Measurements from ENCODE around the gene SUCLG1.
"Not testable (repeated sequence)": the region's sequence is repeated elsewhere in the genome, so short reads cannot be mapped to it uniquely, and the experiment has no call there.

Gene SUCLG1

GRCh38 chr2:84459018-84459943 lies at the start of gene SUCLG1:
TSS of gene SUCLG1 (minus strand) at chr2:84459280. CDS start at chr2:84459269, 11 bp downstream.
- peak; percentile 33 for DNase-seq (ENCODE audit: low read depth, low spot score)

GRCh38 chr2:84498150-84498799 lies 39.2 kb upstream of the SUCLG1 start:
- DNase-seq (ENCODE audit: low read depth, low spot score) = no peak

GRCh38 chr2:84497285-84497684 lies 38.2 kb upstream of the SUCLG1 start:
- DNase-seq (ENCODE audit: low read depth, low spot score) = no peak

GRCh38 chr2:84496386-84496785 lies 37.3 kb upstream of the SUCLG1 start:
- DNase-seq (ENCODE audit: low read depth, low spot score) = no peak

- peak; percentile 9 for DNase-seq (ENCODE audit: low read depth, low spot score)
Observed at GRCh38 chr2:84495539-84496146, 36.6 kb upstream of the SUCLG1 start.

GRCh38 chr2:84494070-84494469 lies 35.0 kb upstream of the SUCLG1 start:
- no peak for DNase-seq (ENCODE audit: low read depth, low spot score)

GRCh38 chr2:84493514-84493913 lies 34.4 kb upstream of the SUCLG1 start:
- DNase-seq (ENCODE audit: low read depth, low spot score) = no peak

- DNase-seq (ENCODE audit: low read depth, low spot score) = no peak
Observed at GRCh38 chr2:84492571-84492970, 33.5 kb upstream of the SUCLG1 start.

GRCh38 chr2:84491741-84492140 lies 32.7 kb upstream of the SUCLG1 start:
- no peak for DNase-seq (ENCODE audit: low read depth, low spot score)

GRCh38 chr2:84491256-84491655 lies 32.2 kb upstream of the SUCLG1 start:
- no peak for DNase-seq (ENCODE audit: low read depth, low spot score)

- DNase-seq (ENCODE audit: low read depth, low spot score) = no peak
Observed at GRCh38 chr2:84487298-84487996, 28.4 kb upstream of the SUCLG1 start.

GRCh38 chr2:84486441-84487115 lies 27.5 kb upstream of the SUCLG1 start:
- no peak for DNase-seq (ENCODE audit: low read depth, low spot score)

GRCh38 chr2:84483320-84483719 lies 24.2 kb upstream of the SUCLG1 start:
- DNase-seq (ENCODE audit: low read depth, low spot score) = no peak

- DNase-seq (ENCODE audit: low read depth, low spot score) = no peak
Observed at GRCh38 chr2:84482603-84483002, 23.5 kb upstream of the SUCLG1 start.

- DNase-seq (ENCODE audit: low read depth, low spot score) = no peak
Observed at GRCh38 chr2:84481702-84482101, 22.6 kb upstream of the SUCLG1 start.

GRCh38 chr2:84478867-84479266 lies 19.8 kb upstream of the SUCLG1 start:
- DNase-seq (ENCODE audit: low read depth, low spot score) = no peak

- DNase-seq (ENCODE audit: low read depth, low spot score) = no peak
Observed at GRCh38 chr2:84477886-84478285, 18.8 kb upstream of the SUCLG1 start.

GRCh38 chr2:84474176-84474575 lies 15.1 kb upstream of the SUCLG1 start:
- no peak for DNase-seq (ENCODE audit: low read depth, low spot score)

- DNase-seq (ENCODE audit: low read depth, low spot score) = no peak
Observed at GRCh38 chr2:84472856-84473565, 13.9 kb upstream of the SUCLG1 start.

- not testable (repeated sequence) for DNase-seq (ENCODE audit: low read depth, low spot score)
Observed at GRCh38 chr2:84472423-84472822, 13.3 kb upstream of the SUCLG1 start.

GRCh38 chr2:84467389-84467788 lies 8.3 kb upstream of the SUCLG1 start:
- no peak for DNase-seq (ENCODE audit: low read depth, low spot score)

Data from iPS DF 19.7 (cell line).